GM23338 (cell line): ENCODE data around the gene KRTAP10-9. TPM values are rescaled to one million over a fixed set of nuclear protein-coding genes. Genes with fewer than 3 reads are reported as not detected.

ENCODE experiments used
- ATAC-seq: fragments of 200-7000 bp; cut with Tn5 transposase; 3 replicates; pipeline ENCODE4 v1.9.1; 2020
- DNase-seq: peaks from one replicate; pipeline ENCODE4 v3.0.0-alpha.2; 2015; ENCODE audit warnings: low spot score
- H2AFZ ChIP-seq: fragments of 200-600 bp; sonication (generic); 2 replicates; pipeline ENCODE4 v1.8.0; 2016; ENCODE audit warnings: antibody characterized with exemption, mild to moderate bottlenecking, moderate library complexity
- H3F3A ChIP-seq: fragments of 200-600 bp; sonication (generic); replicated peaks from 2 replicates; pipeline ENCODE4 v1.8.0; 2017; ENCODE audit warnings: antibody characterized with exemption, mixed run types, low read depth
- H3K27ac ChIP-seq: fragments of 200-600 bp; sonication (generic); 2 replicates; pipeline ENCODE4 v1.6.1; 2016; ENCODE audit warnings: low read depth
- H3K27me3 ChIP-seq: fragments of 200-600 bp; sonication (generic); 2 replicates; pipeline ENCODE4 v1.8.0; 2016; ENCODE audit warnings: mild to moderate bottlenecking, mixed run types, moderate library complexity; ENCODE audit not compliant: insufficient read depth
- H3K36me3 ChIP-seq: fragments of 200-600 bp; sonication (generic); 2 replicates; pipeline ENCODE4 v1.8.0; 2016; ENCODE audit warnings: mild to moderate bottlenecking; ENCODE audit not compliant: insufficient read depth
- H3K4me1 ChIP-seq: fragments of 200-600 bp; sonication (generic); 2 replicates; pipeline ENCODE4 v1.8.0; 2016; ENCODE audit warnings: mild to moderate bottlenecking, moderate library complexity; ENCODE audit not compliant: insufficient read depth
- H3K4me2 ChIP-seq: fragments of 200-600 bp; sonication (generic); 2 replicates; pipeline ENCODE4 v1.7.1; 2017; ENCODE audit warnings: mixed run types
- H3K4me3 ChIP-seq: fragments of 200-600 bp; sonication (generic); 2 replicates; pipeline ENCODE4 v1.6.1; 2016; ENCODE audit warnings: mixed run types
- H3K79me2 ChIP-seq: fragments of 200-600 bp; sonication (generic); replicated peaks from 2 replicates; pipeline ENCODE4 v1.8.0; 2017; ENCODE audit warnings: mild to moderate bottlenecking; ENCODE audit not compliant: insufficient read depth
- H3K9me2 ChIP-seq: fragments of 200-600 bp; sonication (generic); 2 replicates; pipeline ENCODE4 v1.8.0; 2017; ENCODE audit not compliant: insufficient read depth
- H4K20me1 ChIP-seq: fragments of 200-600 bp; sonication (generic); replicated peaks from 2 replicates; pipeline ENCODE4 v1.8.0; 2017; ENCODE audit warnings: mild to moderate bottlenecking; ENCODE audit not compliant: insufficient read depth
- H3K27ac Mint-ChIP-seq: 2 replicates; pipeline ENCODE4 v1.8.0; 2020; ENCODE audit warnings: inconsistent platforms, mild to moderate bottlenecking, moderate library complexity, mixed read lengths
- H3K27me3 Mint-ChIP-seq: 3 replicates; pipeline ENCODE4 v1.8.0; 2022; ENCODE audit warnings: low read depth, mild to moderate bottlenecking, moderate library complexity, mixed read lengths, inconsistent platforms; ENCODE audit not compliant: insufficient read depth, poor library complexity
- H3K36me3 Mint-ChIP-seq: 3 replicates; pipeline ENCODE4 v1.8.0; 2021; ENCODE audit warnings: low read depth, mild to moderate bottlenecking, inconsistent platforms, moderate library complexity, mixed read lengths
- H3K4me1 Mint-ChIP-seq: 3 replicates; pipeline ENCODE4 v1.8.0; 2020; ENCODE audit warnings: mild to moderate bottlenecking, inconsistent platforms, mixed read lengths
- H3K4me3 Mint-ChIP-seq: 3 replicates; pipeline ENCODE4 v1.8.0; 2021; ENCODE audit warnings: moderate library complexity, mild to moderate bottlenecking, inconsistent platforms, mixed read lengths
- H3K9me3 Mint-ChIP-seq: 3 replicates; pipeline ENCODE4 v1.8.0; 2020; ENCODE audit warnings: moderate library complexity, mild to moderate bottlenecking, inconsistent platforms, mixed read lengths
- EZH2 ChIP-seq: fragments of 200-600 bp; sonication (generic); IDR thresholded peaks from one replicate; pipeline ENCODE4 v1.8.0; 2017; ENCODE audit warnings: antibody characterized with exemption, mild to moderate bottlenecking, low read depth; ENCODE audit not compliant: unreplicated experiment
- NANOG ChIP-seq: IDR thresholded peaks from 2 replicates; pipeline ENCODE4 v1.6.1; 2016; ENCODE audit warnings: antibody characterized with exemption, borderline replicate concordance
- POLR2AphosphoS5 ChIP-seq: IDR thresholded peaks from 2 replicates; pipeline ENCODE4 v1.6.1; 2016; ENCODE audit warnings: antibody characterized with exemption, low read depth
- STAT1 ChIP-seq: IDR thresholded peaks from one replicate; pipeline ENCODE4 v1.6.1; 2016; ENCODE audit warnings: antibody characterized with exemption; ENCODE audit not compliant: unreplicated experiment
- ZNF114 ChIP-seq: fragments of 250-450 bp; sonication (Bioruptor Pico); IDR thresholded peaks from 2 replicates; pipeline ENCODE4 v1.5.0; 2020; ENCODE audit warnings: mild to moderate bottlenecking, moderate library complexity
- ZNF331 ChIP-seq: fragments of 250-450 bp; sonication (Bioruptor Pico); IDR thresholded peaks from 2 replicates; pipeline ENCODE4 v1.5.0; 2020; ENCODE audit warnings: low read depth, mild to moderate bottlenecking, moderate library complexity
- polyA plus RNA-seq: library from polyadenylated mRNA; unstranded; fragments of >200 nt; fragmentation: Nextera tagmentation; extraction: Ambion mirVana; gene quantifications from 2 replicates; pipeline ENCODE4 v1.2.1, GENCODE V29; 2016
- total RNA-seq: library from RNA; depleted of rRNA; stranded (reverse); fragments of >200 nt; shearing (Covaris generic); gene quantifications from 2 replicates; pipeline ENCODE4 v1.2.3, GENCODE V29; 2014
- TF ChIP-seq, protein P1 (sequence below): IDR thresholded peaks from one replicate; pipeline ENCODE4 v1.6.1; 2018; ENCODE audit warnings: antibody characterized with exemption; ENCODE audit not compliant: unreplicated experiment
- TF ChIP-seq, protein P2 (sequence below), 2 experiments: fragments of 200-600 bp in 1 of 2; sonication (generic) in 1 of 2; conservative IDR thresholded peaks; 2 replicates each; pipeline versions ENCODE4 v1.5.1 to v1.6.1; 2016 to 2017; ENCODE audit warnings: antibody characterized with exemption in 2 of 2, low read depth in 2 of 2, mild to moderate bottlenecking in 2 of 2, moderate library complexity in 1 of 2

The KRTAP10-9 gene
- total and polyA plus RNA-seq, 2 experiments from 2014 or later, result not detected

DNA sequence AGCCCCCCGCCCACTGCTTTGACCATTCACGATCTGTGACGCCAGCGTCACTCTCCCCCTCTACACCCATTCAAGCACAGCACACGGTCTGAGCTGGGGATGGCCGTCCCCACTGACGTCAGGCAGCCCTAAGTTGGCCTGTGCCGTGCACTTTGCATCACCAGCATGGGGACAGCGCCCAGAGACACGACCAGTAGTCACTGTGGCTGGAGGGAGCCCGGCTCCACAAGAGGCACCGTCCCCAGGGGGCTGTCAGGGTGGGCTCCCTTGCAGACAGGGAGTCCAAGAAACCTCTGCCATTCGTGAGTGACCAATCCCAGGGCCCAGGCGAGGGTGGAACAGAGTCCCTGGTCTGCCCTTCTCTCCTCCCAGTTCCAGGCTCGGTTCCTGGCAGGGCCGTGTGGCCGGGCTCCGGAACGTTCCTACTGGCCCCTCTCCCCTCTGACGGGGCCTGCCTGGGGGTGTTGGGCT, 12.7 kb upstream of the KRTAP10-9 start:
- H3K36me3 Mint-ChIP-seq, result peaks cover 24% of the 10 kb centered on the region
- H3K27ac Mint-ChIP-seq, result no peak overlapping the region; the same call in 1 of the 2 replicates
- Histone ChIP-seq H3K27ac (no peak overlapping the region), H3K27me3 (no peaks in the 10 kb centered on the region), H3F3A (no peaks in the 10 kb centered on the region), H3K4me1 (no peaks in the 10 kb centered on the region), H4K20me1 (no peaks in the 10 kb centered on the region), H2AFZ (no peak overlapping the region; the same call in 1 of the 2 replicates), H3K36me3 (0 out of 2 replicates have a peak, but pooled peaks cover 4% of the 10 kb centered on the region), H3K4me3 (no peak overlapping the region), H3K9me2 (no peaks in the 10 kb centered on the region), H3K79me2 (no peaks in the 10 kb centered on the region), H3K4me2 (no peak overlapping the region)
- H3K9me3 Mint-ChIP-seq, result peaks cover 44% of the 10 kb centered on the region
- peaks cover 9% of the 10 kb centered on the region for H3K27me3 Mint-ChIP-seq
- peaks cover 23% of the 10 kb centered on the region for H3K4me1 Mint-ChIP-seq
- no peak overlapping the region for H3K4me3 Mint-ChIP-seq
- TF ChIP-seq ZNF114 (CRISPR knock-in tag) (no peak), EZH2 (no peak), STAT1 (no peak), ZNF331 (CRISPR knock-in tag) (no peak)
- TF ChIP-seq, protein P1, sequence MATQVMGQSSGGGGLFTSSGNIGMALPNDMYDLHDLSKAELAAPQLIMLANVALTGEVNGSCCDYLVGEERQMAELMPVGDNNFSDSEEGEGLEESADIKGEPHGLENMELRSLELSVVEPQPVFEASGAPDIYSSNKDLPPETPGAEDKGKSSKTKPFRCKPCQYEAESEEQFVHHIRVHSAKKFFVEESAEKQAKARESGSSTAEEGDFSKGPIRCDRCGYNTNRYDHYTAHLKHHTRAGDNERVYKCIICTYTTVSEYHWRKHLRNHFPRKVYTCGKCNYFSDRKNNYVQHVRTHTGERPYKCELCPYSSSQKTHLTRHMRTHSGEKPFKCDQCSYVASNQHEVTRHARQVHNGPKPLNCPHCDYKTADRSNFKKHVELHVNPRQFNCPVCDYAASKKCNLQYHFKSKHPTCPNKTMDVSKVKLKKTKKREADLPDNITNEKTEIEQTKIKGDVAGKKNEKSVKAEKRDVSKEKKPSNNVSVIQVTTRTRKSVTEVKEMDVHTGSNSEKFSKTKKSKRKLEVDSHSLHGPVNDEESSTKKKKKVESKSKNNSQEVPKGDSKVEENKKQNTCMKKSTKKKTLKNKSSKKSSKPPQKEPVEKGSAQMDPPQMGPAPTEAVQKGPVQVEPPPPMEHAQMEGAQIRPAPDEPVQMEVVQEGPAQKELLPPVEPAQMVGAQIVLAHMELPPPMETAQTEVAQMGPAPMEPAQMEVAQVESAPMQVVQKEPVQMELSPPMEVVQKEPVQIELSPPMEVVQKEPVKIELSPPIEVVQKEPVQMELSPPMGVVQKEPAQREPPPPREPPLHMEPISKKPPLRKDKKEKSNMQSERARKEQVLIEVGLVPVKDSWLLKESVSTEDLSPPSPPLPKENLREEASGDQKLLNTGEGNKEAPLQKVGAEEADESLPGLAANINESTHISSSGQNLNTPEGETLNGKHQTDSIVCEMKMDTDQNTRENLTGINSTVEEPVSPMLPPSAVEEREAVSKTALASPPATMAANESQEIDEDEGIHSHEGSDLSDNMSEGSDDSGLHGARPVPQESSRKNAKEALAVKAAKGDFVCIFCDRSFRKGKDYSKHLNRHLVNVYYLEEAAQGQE, result no peak
- TF ChIP-seq, protein P2, sequence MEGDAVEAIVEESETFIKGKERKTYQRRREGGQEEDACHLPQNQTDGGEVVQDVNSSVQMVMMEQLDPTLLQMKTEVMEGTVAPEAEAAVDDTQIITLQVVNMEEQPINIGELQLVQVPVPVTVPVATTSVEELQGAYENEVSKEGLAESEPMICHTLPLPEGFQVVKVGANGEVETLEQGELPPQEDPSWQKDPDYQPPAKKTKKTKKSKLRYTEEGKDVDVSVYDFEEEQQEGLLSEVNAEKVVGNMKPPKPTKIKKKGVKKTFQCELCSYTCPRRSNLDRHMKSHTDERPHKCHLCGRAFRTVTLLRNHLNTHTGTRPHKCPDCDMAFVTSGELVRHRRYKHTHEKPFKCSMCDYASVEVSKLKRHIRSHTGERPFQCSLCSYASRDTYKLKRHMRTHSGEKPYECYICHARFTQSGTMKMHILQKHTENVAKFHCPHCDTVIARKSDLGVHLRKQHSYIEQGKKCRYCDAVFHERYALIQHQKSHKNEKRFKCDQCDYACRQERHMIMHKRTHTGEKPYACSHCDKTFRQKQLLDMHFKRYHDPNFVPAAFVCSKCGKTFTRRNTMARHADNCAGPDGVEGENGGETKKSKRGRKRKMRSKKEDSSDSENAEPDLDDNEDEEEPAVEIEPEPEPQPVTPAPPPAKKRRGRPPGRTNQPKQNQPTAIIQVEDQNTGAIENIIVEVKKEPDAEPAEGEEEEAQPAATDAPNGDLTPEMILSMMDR (conservative IDR thresholded peaks at IDR 0.05; ENCODE audit: low read depth in 2 of 2), result no peak
- DNase-seq (no peak), ATAC-seq (no peak)

DNA sequence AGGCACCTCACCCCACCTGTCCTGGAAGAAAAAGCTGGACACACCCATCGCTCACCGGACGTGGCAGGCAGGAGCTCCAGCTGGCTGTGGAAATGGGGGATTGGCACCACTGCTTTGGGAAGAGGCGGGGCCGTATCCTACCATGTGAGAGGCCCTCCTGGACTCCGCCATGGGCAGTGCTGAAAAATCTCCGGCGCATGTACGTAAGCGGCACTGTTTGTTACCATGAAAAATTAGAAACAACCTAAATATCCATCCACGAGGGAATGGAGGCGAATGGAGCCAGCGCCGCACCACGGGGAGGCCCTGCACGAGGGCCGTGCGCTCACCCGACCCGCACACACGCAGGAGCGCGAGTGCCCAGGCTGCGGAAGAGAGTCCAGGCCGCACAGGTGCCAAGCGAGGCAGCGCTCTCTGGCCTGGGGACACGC, 11.9 kb upstream of the KRTAP10-9 start:
- Histone ChIP-seq H3K9me2 (no peaks in the 10 kb centered on the region), H4K20me1 (no peaks in the 10 kb centered on the region), H3K4me2 (no peak overlapping the region), H3K4me1 (no peaks in the 10 kb centered on the region), H2AFZ (no peak overlapping the region), H3K79me2 (no peaks in the 10 kb centered on the region), H3K36me3 (no peaks in the 10 kb centered on the region), H3K27ac (no peak overlapping the region), H3K4me3 (no peak overlapping the region), H3K27me3 (no peaks in the 10 kb centered on the region), H3F3A (no peaks in the 10 kb centered on the region)
- H3K4me3 Mint-ChIP-seq, result no peak overlapping the region
- no peak overlapping the region for H3K27ac Mint-ChIP-seq
- DNase-seq (no peak), ATAC-seq (no peak)
- TF ChIP-seq, protein P1, result no peak
- TF ChIP-seq ZNF331 (CRISPR knock-in tag) (no peak), POLR2AphosphoS5 (no peak), NANOG (no peak)
- H3K27me3 Mint-ChIP-seq, result peaks cover 11% of the 10 kb centered on the region
- H3K9me3 Mint-ChIP-seq, result peaks cover 44% of the 10 kb centered on the region
- H3K4me1 Mint-ChIP-seq, result peaks cover 23% of the 10 kb centered on the region
- peaks cover 26% of the 10 kb centered on the region for H3K36me3 Mint-ChIP-seq
